Spinal cord (tissue), 4 donors: Measurements from ENCODE around the gene RGPD6. TPM values are rescaled to one million over a fixed set of nuclear protein-coding genes. Genes with fewer than 3 reads are reported as not detected.

Source experiments
- polyA plus RNA-seq, 2 donors: library from polyadenylated mRNA; unstranded; fragments of 120-200 nt; gene quantifications; one replicate each; pipeline ENCODE4 v1.2.1, GENCODE V29; 2013; ENCODE audit not compliant: insufficient read length in 2 of 2
- small RNA-seq: library from RNA; depleted of rRNA; stranded (forward); fragments of <200 nt; gene quantifications from one replicate; pipeline ENCODE3, GENCODE V24; 2014; ENCODE audit warnings: low replicate concordance
- total RNA-seq, 2 donors: library from RNA; depleted of rRNA in 1 of 2; stranded (reverse); fragments of 120-200 nt in 1 of 2; fragments of >200 nt in 1 of 2; gene quantifications; one replicate each; pipeline versions ENCODE4 v1.2.3 to v1.2.4, GENCODE V29; 2013 to 2014

RGPD6 gene
- total and polyA plus RNA-seq, 4 donors = 34.6 to 121 (median 39.1) TPM

Small RNA genes within 50 kb of the gene (small RNA-seq; reads per million reads assigned to genes)
- gene AC108938.1 = not detected

Other genes starting within 250 kb of the RGPD6 start
- gene LIMS4, start 104.4 kb downstream of the RGPD6 start, total RNA-seq = 1 to 10 TPM in 1 of 2 donors, under 1 TPM in 1; 0.89 to 2.6 TPM
- gene LIMS4, start 104.4 kb downstream of the RGPD6 start, polyA plus RNA-seq = 1 to 10 TPM in 1 of 2 donors, under 1 TPM in 1; 0.93 to 1.3 TPM
- 10 to 100 TPM; 14.4 to 15.6 TPM for gene BUB1, start 100.8 kb upstream of the RGPD6 start, total RNA-seq
- 10 to 100 TPM; 12.0 to 13.2 TPM for gene BUB1, start 100.8 kb upstream of the RGPD6 start, polyA plus RNA-seq
- gene ACOXL, start 155.4 kb upstream of the RGPD6 start, total RNA-seq = under 1 TPM; 0.06 to 0.40 TPM
- gene ACOXL, start 155.4 kb upstream of the RGPD6 start, polyA plus RNA-seq = under 1 TPM; 0.13 to 0.45 TPM